Activated naive CD8-positive, alpha-beta T cell treated with anti-CD3 and anti-CD28 coated beads, Interleukin-2, amount 50 U/mL, for 16 hours (primary cell): ENCODE results near the gene OXT.
A peak's percentile ranks its signal among the peaks of the same experiment; 100 is the strongest.

Source experiments
- DNase-seq: peaks from one replicate; pipeline ENCODE4 v3.0.0-alpha.2; 2020; ENCODE audit warnings: low read depth, low spot score

The OXT gene

DNA sequence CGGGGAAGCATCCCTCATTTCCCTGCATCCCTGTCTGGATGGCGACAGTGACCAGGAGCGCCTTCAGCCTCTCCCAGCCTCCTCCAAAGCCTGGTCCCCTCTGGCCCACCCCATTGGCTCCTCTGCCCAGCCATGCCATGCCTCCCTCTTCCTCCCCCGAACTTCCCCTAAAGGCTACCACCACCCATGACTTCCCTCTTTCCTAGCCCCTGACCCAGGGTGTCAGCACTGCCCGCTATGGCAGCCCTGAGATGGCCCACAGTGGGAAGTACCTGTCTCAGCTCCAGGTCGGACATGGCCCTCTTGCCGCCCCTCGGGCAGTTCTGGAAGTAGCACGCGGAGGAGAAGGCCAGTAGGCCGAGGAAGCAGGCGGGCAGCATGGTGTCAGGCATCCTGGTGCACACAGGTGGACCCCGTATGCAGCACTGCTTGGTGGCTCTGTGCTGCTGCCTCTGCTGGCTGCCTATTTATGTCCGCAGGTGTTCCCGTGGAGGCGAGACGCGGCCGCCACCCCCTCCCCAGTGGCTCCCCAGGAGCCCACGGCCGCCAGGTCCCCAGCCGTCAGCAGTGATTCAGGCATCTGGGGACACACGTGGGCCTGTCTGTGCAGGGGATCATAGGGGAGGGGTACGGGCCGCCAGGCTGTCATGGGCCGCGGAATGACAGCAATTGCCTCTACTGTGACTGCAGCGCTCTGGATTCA, 13.0 kb downstream of the OXT start, which contains the start of gene AVP:
Gene AVP, minus strand, starts transcription at position 442 of the 703 bp plus-strand sequence. Its CDS starts 50 bp downstream, at position 392.
- no peak for DNase-seq

GRCh38 chr20:3084986-3085360, 13.6 kb downstream of the OXT start:
- no peak for DNase-seq

GRCh38 chr20:3085571-3086072, 14.2 kb downstream of the OXT start:
- DNase-seq, result no peak

GRCh38 chr20:3088031-3088430, 16.6 kb downstream of the OXT start:
- no peak for DNase-seq

DNA sequence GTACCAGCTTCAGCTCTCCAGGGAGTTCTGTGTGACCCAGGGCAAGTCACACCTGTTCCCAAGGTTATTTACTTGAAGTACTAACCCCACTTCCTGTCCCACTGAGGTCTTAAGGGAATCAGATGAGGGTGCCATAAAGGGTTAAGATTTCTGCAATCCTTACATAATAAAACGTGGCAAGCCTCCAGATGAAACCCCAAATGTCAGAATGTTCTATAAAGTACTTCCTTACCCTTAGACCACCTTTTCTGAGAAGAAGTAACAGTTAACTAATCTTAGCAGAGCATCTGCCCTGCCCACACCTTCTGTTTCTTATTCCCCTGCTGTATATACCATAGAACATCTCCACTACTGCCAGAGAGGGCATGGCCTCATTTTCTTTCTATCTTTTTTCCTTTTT, 19.1 kb downstream of the OXT start:
- DNase-seq, result no peak

DNA sequence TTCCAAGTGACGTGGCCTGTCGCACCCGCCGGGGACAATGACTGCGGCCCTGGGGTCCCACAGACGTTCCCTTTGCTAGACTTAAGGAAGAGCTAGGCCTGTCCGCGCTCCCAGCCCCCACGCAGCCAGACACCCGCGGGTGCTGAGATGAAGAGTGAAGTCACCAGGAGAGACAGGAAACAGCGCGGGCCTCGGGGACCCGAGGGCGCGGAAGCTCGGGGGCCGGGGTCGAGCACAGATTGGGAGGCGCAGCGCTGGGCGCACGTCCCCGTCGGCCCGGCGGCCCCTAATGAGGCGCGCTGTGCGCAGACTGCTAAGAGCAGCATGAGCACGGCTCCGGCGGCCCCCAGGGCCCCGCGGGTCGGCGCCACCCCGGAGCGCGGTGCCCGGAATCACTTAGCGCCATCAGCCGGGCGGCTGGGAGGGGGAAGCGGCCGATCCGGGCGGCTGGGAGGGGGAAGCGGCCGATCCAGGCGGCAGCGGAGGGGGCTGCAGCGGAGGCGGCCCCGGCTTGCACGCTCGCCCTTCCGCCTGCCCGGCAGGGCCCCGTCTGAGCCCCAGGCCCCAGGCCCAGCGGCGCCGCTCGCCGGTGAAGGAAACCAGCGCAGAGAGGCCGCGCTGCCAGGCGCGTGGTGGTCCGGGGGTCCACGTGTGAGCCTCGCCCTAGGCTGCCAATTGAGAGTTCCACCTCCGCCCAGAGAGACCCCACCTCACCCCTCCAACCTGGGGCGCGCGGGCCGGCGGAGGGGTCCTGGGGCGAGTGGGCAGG, 21.4 kb downstream of the OXT start:
- peak; percentile 26 for DNase-seq

DNA sequence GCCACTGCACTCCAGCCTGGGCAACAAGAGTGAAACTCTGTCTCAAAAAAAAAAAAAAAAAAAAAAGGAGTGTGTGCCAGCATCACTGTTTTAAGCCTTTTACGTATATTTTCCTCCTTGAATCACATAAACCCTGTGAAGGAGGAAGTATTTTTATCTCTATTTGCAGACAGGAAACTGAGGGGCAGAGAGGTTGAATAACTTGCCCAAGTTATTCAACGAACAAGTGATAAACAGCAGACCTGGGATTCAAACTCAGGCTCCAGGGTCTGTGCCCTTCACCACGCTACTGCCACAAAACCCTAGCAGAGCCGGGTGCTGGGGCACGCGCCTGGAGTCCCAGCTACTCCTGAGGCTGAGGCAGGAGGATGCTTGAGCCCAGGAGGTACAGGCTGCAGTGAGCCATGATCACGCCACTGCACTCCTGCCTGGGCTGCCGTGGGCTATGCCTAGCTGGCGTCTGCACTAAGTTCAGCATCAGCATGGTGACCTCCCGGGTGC, 22.5 kb downstream of the OXT start:
- no peak for DNase-seq

DNA sequence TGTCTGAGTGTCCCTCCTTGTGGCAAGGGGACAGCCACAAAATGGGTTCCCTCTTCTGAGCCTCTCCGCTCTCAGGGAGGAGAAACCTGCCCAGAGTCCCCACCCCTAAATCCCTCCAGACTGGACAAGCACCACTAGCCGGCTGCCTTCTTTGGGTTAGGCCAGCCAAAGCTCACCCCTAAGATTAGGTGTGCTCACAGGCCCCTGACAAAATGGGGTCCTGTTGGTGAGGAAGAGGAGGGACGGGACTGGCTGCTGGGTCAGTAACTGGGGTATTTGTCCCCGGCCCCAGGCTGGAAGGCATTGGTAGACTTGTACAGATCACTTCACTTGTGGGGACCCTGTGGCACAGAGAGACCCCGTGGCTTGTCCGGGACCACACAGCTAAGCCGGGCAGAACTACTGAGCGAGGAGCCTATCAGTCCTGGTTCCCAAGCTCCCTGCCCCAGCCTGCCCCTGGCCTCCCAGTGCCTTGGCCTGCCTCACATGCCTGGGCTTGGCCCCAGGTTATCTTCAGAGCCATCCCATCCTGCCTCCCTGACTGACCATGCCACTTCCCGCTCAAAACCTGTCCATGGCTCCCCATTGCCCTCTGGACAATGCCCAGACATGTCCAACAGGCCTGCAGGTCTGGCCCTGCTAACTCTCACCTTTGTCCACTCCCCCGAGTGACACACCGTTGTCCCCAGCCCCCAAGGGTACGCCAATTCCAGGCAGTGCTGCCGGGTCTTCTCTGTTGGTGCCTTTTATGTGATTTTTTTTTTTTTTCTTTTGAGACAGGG, 23.6 kb downstream of the OXT start:
- no peak for DNase-seq

- no peak for DNase-seq
Measured at GRCh38 chr20:3100480-3100879, 29.1 kb downstream of the OXT start.

GRCh38 chr20:3101251-3101650, 29.8 kb downstream of the OXT start:
- no peak for DNase-seq

GRCh38 chr20:3101737-3102574, 30.5 kb downstream of the OXT start:
- DNase-seq, result peak; percentile 29

DNA sequence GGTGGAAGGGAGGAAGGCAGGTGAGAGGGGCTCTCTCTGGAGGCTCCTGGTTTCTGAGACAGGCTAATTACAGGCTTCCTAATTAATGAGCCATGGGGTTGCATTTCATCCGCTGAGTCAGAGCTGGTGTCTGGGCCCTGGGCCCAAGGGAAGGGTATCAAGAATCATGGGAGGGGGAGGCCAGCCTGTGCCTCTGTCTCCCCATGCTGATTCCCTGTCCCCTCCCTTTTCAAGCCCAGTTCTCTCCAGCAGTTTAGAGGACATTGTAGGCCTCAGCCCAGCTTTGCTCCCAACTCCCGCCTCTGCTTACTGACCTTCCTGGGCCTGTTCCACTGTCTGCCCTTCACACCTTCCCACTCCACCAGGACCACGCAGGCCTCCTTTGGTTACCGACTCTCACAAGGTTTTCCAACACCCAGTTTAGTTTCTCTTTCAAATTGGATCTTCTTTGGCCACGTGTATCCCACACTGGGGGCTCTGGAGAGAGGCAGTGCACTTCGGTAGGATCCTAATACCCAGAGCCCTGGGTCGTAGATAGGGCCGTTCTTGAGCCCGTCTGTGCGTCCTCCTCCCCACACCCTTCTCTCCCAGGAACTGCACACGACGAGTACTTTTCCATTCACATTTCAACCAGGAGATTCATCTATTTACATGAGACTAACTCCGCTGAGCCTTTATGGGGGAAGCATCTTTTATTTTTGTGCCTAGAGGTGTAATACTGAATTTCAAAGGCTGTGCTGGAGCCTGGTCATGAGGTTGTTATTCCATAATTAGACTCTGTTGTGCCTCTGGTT, 31.4 kb downstream of the OXT start:
- no peak for DNase-seq

- no peak for DNase-seq
Measured at GRCh38 chr20:3103369-3104032, 32.1 kb downstream of the OXT start.

- no peak for DNase-seq
Measured at GRCh38 chr20:3105256-3106137, 34.1 kb downstream of the OXT start.

- DNase-seq, result no peak
Measured at GRCh38 chr20:3106185-3106584, 34.8 kb downstream of the OXT start.

GRCh38 chr20:3106658-3107463, 35.4 kb downstream of the OXT start:
- DNase-seq, result no peak

DNA sequence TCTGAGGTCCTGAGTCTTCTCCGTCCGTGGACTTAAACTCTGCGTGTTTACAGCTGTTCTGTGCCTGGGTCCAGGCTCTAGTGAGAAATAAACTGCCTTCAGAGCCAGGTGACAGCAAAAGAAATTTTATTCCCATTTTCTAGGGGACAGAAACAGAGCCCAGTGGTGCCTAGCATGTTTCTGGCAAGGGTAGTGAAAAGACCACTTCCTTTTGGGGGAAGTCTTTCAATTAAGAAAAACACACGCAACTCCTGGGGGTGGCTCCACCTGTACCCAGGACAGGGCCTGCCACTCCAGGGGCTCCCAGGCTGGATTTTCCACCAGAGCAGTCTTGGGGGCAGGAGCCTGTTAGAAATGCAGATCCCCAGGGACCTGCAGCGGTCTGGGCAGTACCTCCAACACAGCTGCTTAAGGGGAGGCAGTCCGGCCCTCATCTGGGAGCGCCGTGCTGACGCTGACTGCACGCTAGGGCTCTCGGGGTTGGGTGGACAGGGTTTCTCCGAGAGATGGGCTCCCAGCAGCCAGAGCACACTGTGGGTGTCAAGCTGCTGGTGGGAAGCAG, 36.1 kb downstream of the OXT start:
- DNase-seq, result no peak
